Kidney epithelial cell (primary cell): ENCODE results near the gene TARBP1. TPM values are rescaled to one million over a fixed set of nuclear protein-coding genes. Genes with fewer than 3 reads are reported as not detected.

ENCODE experiments used
- DNase-seq: peaks from one replicate; pipeline ENCODE4 v3.0.0-alpha.2; 2010; ENCODE audit warnings: low read depth
- H3K27me3 ChIP-seq: 2 replicates; pipeline ENCODE4 v1.6.0; 2011; ENCODE audit warnings: low read length; ENCODE audit not compliant: control insufficient read depth, insufficient read depth
- H3K36me3 ChIP-seq: 2 replicates; pipeline ENCODE4 v1.5.1; 2011; ENCODE audit warnings: low read length; ENCODE audit not compliant: control insufficient read depth, insufficient read depth
- H3K4me3 ChIP-seq: 2 replicates; pipeline ENCODE4 v1.5.1; 2011; ENCODE audit warnings: low read depth, mild to moderate bottlenecking, control low read depth, low read length
- CTCF ChIP-seq: IDR thresholded peaks from 2 replicates; pipeline ENCODE4 v1.5.1; 2011; ENCODE audit warnings: mild to moderate bottlenecking, moderate library complexity, low read length, control low read depth, inconsistent platforms; ENCODE audit not compliant: insufficient read depth, poor library complexity, severe bottlenecking
- total RNA-seq: library from RNA; depleted of rRNA; stranded (reverse); fragments of >200 nt; gene quantifications from 2 replicates; pipeline ENCODE4 v1.2.3, GENCODE V29; 2015

The TARBP1 gene
- total RNA-seq, 1 donor from 2014 or later, result 22.1 TPM

GRCh38 chr1:234396092-234396491, 82.9 kb downstream of the TARBP1 start:
- no peak for TF ChIP-seq CTCF
- no peak overlapping the region for H3K4me3 ChIP-seq
- DNase-seq, result no peak
- no peaks in the 10 kb centered on the region for H3K27me3 ChIP-seq
- H3K36me3 ChIP-seq, result peaks cover 2% of the 10 kb centered on the region

- TF ChIP-seq CTCF, result no peak
Observed at GRCh38 chr1:234395297-234395696, 83.7 kb downstream of the TARBP1 start.

GRCh38 chr1:234393190-234393589, 85.8 kb downstream of the TARBP1 start:
- no peak overlapping the region for H3K4me3 ChIP-seq
- H3K27me3 ChIP-seq, result no peaks in the 10 kb centered on the region
- DNase-seq, result no peak
- TF ChIP-seq CTCF, result no peak
- H3K36me3 ChIP-seq, result peaks cover 2% of the 10 kb centered on the region

More at GRCh38 chr1:234395297-234395696, 83.7 kb downstream of the TARBP1 start:
- no peaks in the 10 kb centered on the region for H3K27me3 ChIP-seq
- no peak for DNase-seq
- peaks cover 2% of the 10 kb centered on the region for H3K36me3 ChIP-seq
- H3K4me3 ChIP-seq, result no peak overlapping the region

DNA sequence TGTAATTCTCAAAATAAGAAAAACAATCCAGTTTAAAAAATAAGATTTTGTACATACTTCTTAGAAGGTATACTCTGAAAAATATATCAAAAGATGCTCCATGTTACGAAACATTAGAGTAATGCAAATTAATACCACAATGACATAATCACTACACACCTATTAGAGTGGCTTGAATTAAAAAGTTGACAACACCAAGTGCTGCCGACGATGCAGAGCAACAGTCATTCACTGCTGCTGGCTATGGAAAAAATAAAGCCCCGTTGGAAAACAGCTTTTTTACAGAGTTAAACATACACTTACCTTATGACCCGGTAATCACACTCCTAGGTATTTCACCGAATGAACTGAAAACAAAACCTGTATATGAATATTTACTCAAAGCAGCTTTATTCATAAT, 90.9 kb downstream of the TARBP1 start:
- Histone ChIP-seq H3K4me3 (no peak overlapping the region), H3K36me3 (no peaks in the 10 kb centered on the region), H3K27me3 (no peaks in the 10 kb centered on the region)
- no peak for DNase-seq
- no peak for TF ChIP-seq CTCF

DNA sequence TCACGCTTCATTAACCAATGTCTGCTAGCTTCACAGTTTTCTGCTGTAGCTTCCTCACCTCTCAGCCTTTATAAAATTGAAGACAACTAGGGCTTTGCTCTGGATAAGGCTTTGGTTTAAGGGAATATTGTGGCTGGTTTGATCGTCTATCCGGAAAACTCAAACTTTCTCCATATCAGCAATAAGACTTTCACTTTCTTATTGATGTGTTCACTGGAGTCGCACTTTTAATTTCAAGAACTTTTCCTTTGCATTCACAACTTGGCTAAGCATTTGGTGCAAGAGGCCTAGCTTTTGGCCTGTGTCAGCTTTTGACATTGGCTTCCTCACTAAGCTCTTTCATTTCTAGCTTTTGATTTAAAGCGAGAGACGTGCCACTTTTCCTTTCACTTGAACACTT, 92.9 kb downstream of the TARBP1 start:
- no peak for TF ChIP-seq CTCF
- Histone ChIP-seq H3K36me3 (no peaks in the 10 kb centered on the region), H3K4me3 (no peak overlapping the region), H3K27me3 (no peaks in the 10 kb centered on the region)
- DNase-seq, result no peak
